Measurements from ENCODE around the gene FBXL7.

Gene FBXL7

GRCh38 chr5:15898641-15899040 lies 398.7 kb downstream of the FBXL7 start:
- H3K27me3 ChIP-seq (ENCODE audit: control insufficient read depth, low read length): no peaks in the 10 kb centered on the region
- no peaks in the 10 kb centered on the region for H3K36me3 ChIP-seq (ENCODE audit: control insufficient read depth, low read length)
- no peaks in the 10 kb centered on the region for H3K9me3 ChIP-seq (ENCODE audit: control insufficient read depth, insufficient read depth, low read length)
- no peak for TF ChIP-seq EZH2phosphoT487 (IDR thresholded peaks at IDR 0.05; ENCODE audit: borderline replicate concordance, low read length)
- TF ChIP-seq CTCF (IDR thresholded peaks at IDR 0.05; ENCODE audit: low read depth, low read length, poor library complexity, severe bottlenecking): no peak
- H3K4me2 ChIP-seq (ENCODE audit: low read length): no peak overlapping the region
- H3K4me3 ChIP-seq (ENCODE audit: low read length): no peak overlapping the region
- H3F3A ChIP-seq (ENCODE audit: control insufficient read depth, insufficient read depth): no peaks in the 10 kb centered on the region
- H3K4me1 ChIP-seq (ENCODE audit: control insufficient read depth, low read length): no peaks in the 10 kb centered on the region
- H3K9me2 ChIP-seq (replicated peaks; ENCODE audit: control insufficient read depth, low read length): no peaks in the 10 kb centered on the region
- no peaks in the 10 kb centered on the region for H4K20me1 ChIP-seq (ENCODE audit: control insufficient read depth, insufficient read depth, low read depth, low read length)
- H3K79me2 ChIP-seq (ENCODE audit: control insufficient read depth, low read length): no peaks in the 10 kb centered on the region
- no peak overlapping the region for H3K27ac ChIP-seq (ENCODE audit: low read depth, low read length)

- Histone ChIP-seq H3K36me3 (ENCODE audit: control insufficient read depth, low read length) (no peaks in the 10 kb centered on the region), H3K27ac (ENCODE audit: low read depth, low read length) (no peak overlapping the region), H3K27me3 (ENCODE audit: control insufficient read depth, low read length) (no peaks in the 10 kb centered on the region), H4K20me1 (ENCODE audit: control insufficient read depth, insufficient read depth, low read depth, low read length) (no peaks in the 10 kb centered on the region), H3F3A (ENCODE audit: control insufficient read depth, insufficient read depth) (no peaks in the 10 kb centered on the region), H3K4me2 (ENCODE audit: low read length) (no peak overlapping the region), H3K9me3 (ENCODE audit: control insufficient read depth, insufficient read depth, low read length) (no peaks in the 10 kb centered on the region), H3K79me2 (ENCODE audit: control insufficient read depth, low read length) (no peaks in the 10 kb centered on the region), H3K9me2 (replicated peaks; ENCODE audit: control insufficient read depth, low read length) (no peaks in the 10 kb centered on the region), H3K4me3 (ENCODE audit: low read length) (no peak overlapping the region), H3K4me1 (ENCODE audit: control insufficient read depth, low read length) (no peaks in the 10 kb centered on the region)
- TF ChIP-seq EZH2phosphoT487 (IDR thresholded peaks at IDR 0.05; ENCODE audit: borderline replicate concordance, low read length) (no peak), CTCF (IDR thresholded peaks at IDR 0.05; ENCODE audit: low read depth, low read length, poor library complexity, severe bottlenecking) (no peak)
Observed at GRCh38 chr5:15899481-15899880, 399.5 kb downstream of the FBXL7 start.

GRCh38 chr5:15901151-15901550 lies 401.2 kb downstream of the FBXL7 start:
- H3F3A ChIP-seq (ENCODE audit: control insufficient read depth, insufficient read depth): no peaks in the 10 kb centered on the region
- H3K79me2 ChIP-seq (ENCODE audit: control insufficient read depth, low read length): no peaks in the 10 kb centered on the region
- TF ChIP-seq CTCF (IDR thresholded peaks at IDR 0.05; ENCODE audit: low read depth, low read length, poor library complexity, severe bottlenecking): no peak
- TF ChIP-seq EZH2phosphoT487 (IDR thresholded peaks at IDR 0.05; ENCODE audit: borderline replicate concordance, low read length): no peak
- H3K27ac ChIP-seq (ENCODE audit: low read depth, low read length): no peak overlapping the region
- H3K4me3 ChIP-seq (ENCODE audit: low read length): no peak overlapping the region
- no peaks in the 10 kb centered on the region for H3K4me1 ChIP-seq (ENCODE audit: control insufficient read depth, low read length)
- no peak overlapping the region for H3K4me2 ChIP-seq (ENCODE audit: low read length)
- H3K27me3 ChIP-seq (ENCODE audit: control insufficient read depth, low read length): no peaks in the 10 kb centered on the region
- H3K9me3 ChIP-seq (ENCODE audit: control insufficient read depth, insufficient read depth, low read length): no peaks in the 10 kb centered on the region
- H3K9me2 ChIP-seq (replicated peaks; ENCODE audit: control insufficient read depth, low read length): no peaks in the 10 kb centered on the region
- H3K36me3 ChIP-seq (ENCODE audit: control insufficient read depth, low read length): no peaks in the 10 kb centered on the region
- H4K20me1 ChIP-seq (ENCODE audit: control insufficient read depth, insufficient read depth, low read depth, low read length): no peaks in the 10 kb centered on the region

- Histone ChIP-seq H3K4me1 (ENCODE audit: control insufficient read depth, low read length) (no peaks in the 10 kb centered on the region), H3K27me3 (ENCODE audit: control insufficient read depth, low read length) (no peaks in the 10 kb centered on the region), H3K27ac (ENCODE audit: low read depth, low read length) (no peak overlapping the region), H3K36me3 (ENCODE audit: control insufficient read depth, low read length) (no peaks in the 10 kb centered on the region), H3K79me2 (ENCODE audit: control insufficient read depth, low read length) (no peaks in the 10 kb centered on the region), H3K9me3 (ENCODE audit: control insufficient read depth, insufficient read depth, low read length) (no peaks in the 10 kb centered on the region), H3K4me2 (ENCODE audit: low read length) (no peak overlapping the region), H3F3A (ENCODE audit: control insufficient read depth, insufficient read depth) (no peaks in the 10 kb centered on the region), H3K9me2 (replicated peaks; ENCODE audit: control insufficient read depth, low read length) (no peaks in the 10 kb centered on the region), H4K20me1 (ENCODE audit: control insufficient read depth, insufficient read depth, low read depth, low read length) (no peaks in the 10 kb centered on the region), H3K4me3 (ENCODE audit: low read length) (no peak overlapping the region)
- no peak for TF ChIP-seq EZH2phosphoT487 (IDR thresholded peaks at IDR 0.05; ENCODE audit: borderline replicate concordance, low read length)
Observed at GRCh38 chr5:15902066-15902465, 402.1 kb downstream of the FBXL7 start.
